ENCODE results near the gene PNPLA7. TPM values are rescaled to one million over a fixed set of nuclear protein-coding genes. Genes with fewer than 3 reads are reported as not detected.

PNPLA7 gene
- total RNA-seq, 3 donors from 2014 or later (not counting 1 experiment from before 2014, with no cell fraction given) = 4.3 to 6.4 (median 4.9) TPM

- Mint-ChIP-seq H3K4me1 (peaks cover 0 to 9% of the 10 kb centered on the region in 2 donors), H3K27me3 (ENCODE audit: low read depth in 2 of 2) (no peaks in the 10 kb centered on the region), H3K27ac (no peak overlapping the region), H3K9me3 (no peaks in the 10 kb centered on the region), H3K36me3 (no peaks in the 10 kb centered on the region), H3K4me3 (no peak overlapping the region)
- no peaks in the 10 kb centered on the region for H3K27me3 ChIP-seq (ENCODE audit: control insufficient read depth, insufficient read depth, low read length)
- TF ChIP-seq CTCF (IDR thresholded peaks at IDR 0.05) = no peak
- 93% methylated on average over 35 of the region's 35 CpGs for WGBS (ENCODE audit: insufficient coverage)
- no peak overlapping the region for H3K4me3 ChIP-seq (ENCODE audit: low read length)
- ATAC-seq (no peak), DNase-seq (no peak)
- H3K9me3 ChIP-seq (ENCODE audit: control insufficient read depth, insufficient read depth, low read length) = no peaks in the 10 kb centered on the region
- no peaks in the 10 kb centered on the region for H3K4me1 ChIP-seq (ENCODE audit: control insufficient read depth, insufficient read depth, low read length)
- intact Hi-C loops (cut with micrococcal nuclease) = no loop called here
- no peak overlapping the region for H3K27ac ChIP-seq (ENCODE audit: low read length)
- no peaks in the 10 kb centered on the region for H3K36me3 ChIP-seq (ENCODE audit: control insufficient read depth, insufficient read depth, low read length)
Measured at GRCh38 chr9:137486545-137487453, 63.4 kb downstream of the PNPLA7 start.

GRCh38 chr9:137486141-137486490, 64.1 kb downstream of the PNPLA7 start:
- H3K9me3 ChIP-seq (ENCODE audit: control insufficient read depth, insufficient read depth, low read length) = no peaks in the 10 kb centered on the region
- peaks cover 0 to 2% of the 10 kb centered on the region in 2 donors for H3K4me1 Mint-ChIP-seq
- H3K9me3 Mint-ChIP-seq = no peaks in the 10 kb centered on the region
- H3K36me3 Mint-ChIP-seq = no peaks in the 10 kb centered on the region
- no peaks in the 10 kb centered on the region for H3K36me3 ChIP-seq (ENCODE audit: control insufficient read depth, insufficient read depth, low read length)
- no peaks in the 10 kb centered on the region for H3K27me3 Mint-ChIP-seq (ENCODE audit: low read depth in 2 of 2)
- 91% methylated on average over 15 of the region's 15 CpGs for WGBS (ENCODE audit: insufficient coverage)
- ATAC-seq (no peak), DNase-seq (no peak)
- H3K27ac ChIP-seq (ENCODE audit: low read length) = no peak overlapping the region
- no peak for TF ChIP-seq CTCF (IDR thresholded peaks at IDR 0.05)
- no peak overlapping the region for H3K4me3 ChIP-seq (ENCODE audit: low read length)
- H3K4me1 ChIP-seq (ENCODE audit: control insufficient read depth, insufficient read depth, low read length) = no peaks in the 10 kb centered on the region
- intact Hi-C loops (cut with micrococcal nuclease) = no loop called here
- H3K27me3 ChIP-seq (ENCODE audit: control insufficient read depth, insufficient read depth, low read length) = no peaks in the 10 kb centered on the region
- no peak overlapping the region for H3K4me3 Mint-ChIP-seq
- H3K27ac Mint-ChIP-seq = no peak overlapping the region

- no peak for DNase-seq
- H3K4me1 Mint-ChIP-seq = no peaks in the 10 kb centered on the region
- WGBS (ENCODE audit: insufficient coverage) = 92% methylated on average over 26 of the region's 26 CpGs
- intact Hi-C loops (cut with micrococcal nuclease) = no loop called here
- no peak for TF ChIP-seq CTCF (IDR thresholded peaks at IDR 0.05)
- no peak overlapping the region for H3K4me3 ChIP-seq (ENCODE audit: low read length)
- H3K27ac ChIP-seq (ENCODE audit: low read length) = no peak overlapping the region
- no peaks in the 10 kb centered on the region for H3K27me3 ChIP-seq (ENCODE audit: control insufficient read depth, insufficient read depth, low read length)
- H3K27ac Mint-ChIP-seq = no peak overlapping the region
- H3K9me3 ChIP-seq (ENCODE audit: control insufficient read depth, insufficient read depth, low read length) = no peaks in the 10 kb centered on the region
- no peaks in the 10 kb centered on the region for H3K27me3 Mint-ChIP-seq (ENCODE audit: low read depth in 2 of 2)
- H3K36me3 Mint-ChIP-seq = no peaks in the 10 kb centered on the region
- H3K4me1 ChIP-seq (ENCODE audit: control insufficient read depth, insufficient read depth, low read length) = no peaks in the 10 kb centered on the region
- no peak for ATAC-seq
- no peaks in the 10 kb centered on the region for H3K36me3 ChIP-seq (ENCODE audit: control insufficient read depth, insufficient read depth, low read length)
- no peaks in the 10 kb centered on the region for H3K9me3 Mint-ChIP-seq
- H3K4me3 Mint-ChIP-seq = no peak overlapping the region
Measured at GRCh38 chr9:137485343-137486140, 64.7 kb downstream of the PNPLA7 start.
